Omental fat pad (tissue), 4 donors: ENCODE measurements around the gene FEV. TPM values are rescaled to one million over a fixed set of nuclear protein-coding genes. Genes with fewer than 3 reads are reported as not detected.
A peak's percentile ranks its signal among the peaks of the same experiment; 100 is the strongest.
"Not testable (repeated sequence)": the region's sequence is repeated elsewhere in the genome, so short reads cannot be mapped to it uniquely, and the experiment has no call there.

ENCODE experiments used
- ATAC-seq: fragments of 150-250 bp; one replicate; pipeline ENCODE4 v1.9.1; 2016; ENCODE audit warnings: mild to moderate bottlenecking, moderate library complexity; ENCODE audit not compliant: low FRiP score
- DNase-seq: peaks from one replicate; pipeline ENCODE4 v3.0.0-alpha.2; 2019; ENCODE audit warnings: low spot score
- small RNA-seq: library from RNA; depleted of rRNA; stranded (forward); fragments of <200 nt; gene quantifications from one replicate; pipeline ENCODE3, GENCODE V24; 2016
- total RNA-seq, 4 donors: library from RNA; depleted of rRNA; stranded (reverse); fragments of >200 nt; gene quantifications; one replicate each; pipeline ENCODE4 v1.1.0, GENCODE V29; 2016
- TF ChIP-seq, protein P1 (sequence below), 3 donors: fragments of 450-650 bp; IDR thresholded peaks; one replicate each; pipeline ENCODE4 v1.5.1; 2016 to 2017; ENCODE audit warnings: antibody characterized with exemption in 3 of 3, mild to moderate bottlenecking in 3 of 3, moderate library complexity in 2 of 3

The FEV gene
- total RNA-seq, 4 donors from 2014 or later: not detected

DNA sequence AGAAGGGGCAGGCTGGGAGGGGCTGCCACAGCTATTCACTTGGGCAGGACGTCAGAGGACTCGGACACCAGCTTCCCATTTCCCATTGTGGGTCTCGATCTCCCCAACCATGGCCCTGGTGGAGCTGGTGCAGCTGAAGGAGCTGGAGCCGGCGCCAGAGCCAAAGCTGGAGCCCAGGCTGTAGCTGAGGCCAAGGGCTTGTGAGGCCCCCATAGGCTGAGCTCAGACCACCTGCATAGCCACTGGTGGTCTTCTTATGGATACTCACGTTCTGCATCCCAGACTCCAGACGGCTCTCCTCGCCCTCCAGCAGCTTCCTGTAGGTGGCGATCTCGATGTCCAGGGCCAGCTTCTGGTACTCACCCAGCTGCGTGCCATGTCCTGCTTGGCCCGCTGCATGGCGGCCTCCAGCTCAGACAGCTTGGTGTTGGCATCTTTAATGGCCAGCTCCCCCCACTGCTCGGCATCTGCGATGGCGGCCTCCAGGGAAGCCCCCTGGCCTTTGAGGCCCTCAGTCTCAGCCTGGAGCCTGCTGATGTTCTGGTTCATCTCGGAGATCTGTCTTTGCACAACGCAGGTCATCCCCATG is 31.5 kb downstream of the FEV start:
- ATAC-seq: no peak
- TF ChIP-seq, protein P1, sequence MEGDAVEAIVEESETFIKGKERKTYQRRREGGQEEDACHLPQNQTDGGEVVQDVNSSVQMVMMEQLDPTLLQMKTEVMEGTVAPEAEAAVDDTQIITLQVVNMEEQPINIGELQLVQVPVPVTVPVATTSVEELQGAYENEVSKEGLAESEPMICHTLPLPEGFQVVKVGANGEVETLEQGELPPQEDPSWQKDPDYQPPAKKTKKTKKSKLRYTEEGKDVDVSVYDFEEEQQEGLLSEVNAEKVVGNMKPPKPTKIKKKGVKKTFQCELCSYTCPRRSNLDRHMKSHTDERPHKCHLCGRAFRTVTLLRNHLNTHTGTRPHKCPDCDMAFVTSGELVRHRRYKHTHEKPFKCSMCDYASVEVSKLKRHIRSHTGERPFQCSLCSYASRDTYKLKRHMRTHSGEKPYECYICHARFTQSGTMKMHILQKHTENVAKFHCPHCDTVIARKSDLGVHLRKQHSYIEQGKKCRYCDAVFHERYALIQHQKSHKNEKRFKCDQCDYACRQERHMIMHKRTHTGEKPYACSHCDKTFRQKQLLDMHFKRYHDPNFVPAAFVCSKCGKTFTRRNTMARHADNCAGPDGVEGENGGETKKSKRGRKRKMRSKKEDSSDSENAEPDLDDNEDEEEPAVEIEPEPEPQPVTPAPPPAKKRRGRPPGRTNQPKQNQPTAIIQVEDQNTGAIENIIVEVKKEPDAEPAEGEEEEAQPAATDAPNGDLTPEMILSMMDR (IDR thresholded peaks at IDR 0.05): no peak
- no peak for DNase-seq

GRCh38 chr2:218952160-218952559 is 32.8 kb downstream of the FEV start:
- DNase-seq (no peak), ATAC-seq (no peak)
- TF ChIP-seq, protein P1 (IDR thresholded peaks at IDR 0.05): no peak

- DNase-seq: no peak
- ATAC-seq: no peak
- TF ChIP-seq, protein P1 (IDR thresholded peaks at IDR 0.05): no peak
Observed at GRCh38 chr2:218946621-218947020, 38.4 kb downstream of the FEV start.

DNA sequence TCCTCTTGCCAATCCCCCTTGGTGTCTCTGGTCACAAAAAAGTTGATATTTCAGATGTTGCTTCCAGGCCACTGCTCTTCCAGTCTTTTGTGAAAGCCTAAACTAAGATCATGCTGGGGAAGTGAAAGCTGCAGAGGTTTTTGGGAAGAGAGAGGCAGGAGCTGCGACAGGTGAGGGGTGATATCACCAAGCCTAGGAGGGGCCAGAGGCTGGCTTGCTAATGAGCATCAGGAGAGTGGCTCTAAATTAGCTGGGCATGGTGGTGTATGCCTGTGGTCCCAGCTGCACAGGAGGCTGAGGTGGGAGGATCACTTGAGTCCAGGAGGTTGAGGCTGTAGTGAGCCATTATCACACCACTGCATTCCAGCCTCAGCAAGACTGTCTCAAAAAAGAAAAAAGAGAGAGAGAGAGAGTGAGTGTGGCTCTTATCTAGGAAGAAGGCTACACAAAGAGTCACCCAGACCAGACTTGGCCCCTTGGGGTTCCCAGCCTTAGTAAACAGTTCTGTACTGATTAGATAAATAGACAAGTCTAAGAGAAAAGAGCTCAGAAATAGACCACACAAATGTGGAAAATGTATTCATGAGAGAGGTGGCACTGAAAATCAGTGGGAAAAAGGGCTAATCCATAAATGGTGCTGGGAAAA is 40.1 kb downstream of the FEV start:
- ATAC-seq (no peak), DNase-seq (no peak)

GRCh38 chr2:218931751-218932150 is 53.2 kb downstream of the FEV start:
- not testable (repeated sequence) for ATAC-seq, DNase-seq

More for the DNA sequence above, 40.1 kb downstream of the FEV start:
- TF ChIP-seq, protein P1 (IDR thresholded peaks at IDR 0.05): no peak

Small RNA genes lying within 50 kb of the gene (small RNA-seq; reads per million reads assigned to genes)
- gene MIR375: 8.5 reads per million, percentile 86 among the genes with 10 or more reads in this experiment

Other genes with a start within 250 kb of the FEV start
- gene CYP27A1, start 203.0 kb downstream of the FEV start, total RNA-seq: 10 to 100 TPM; 22.6 to 89.0 (median 35.9) TPM
- not detected for gene PRKAG3, start 153.4 kb downstream of the FEV start, total RNA-seq
- gene WNT6, start 125.4 kb downstream of the FEV start, total RNA-seq: 1 to 10 TPM in 2 of 4 donors, under 1 TPM in 2; 0.19 to 2.7 (median 0.62) TPM
- 1 to 10 TPM in 1 of 4 donors, under 1 TPM in 1, not detected in 2; 0.36 to 2.3 TPM for gene WNT10A, start 104.3 kb downstream of the FEV start, total RNA-seq
- not detected for gene CDK5R2, start 25.5 kb downstream of the FEV start, total RNA-seq
- not detected for gene CRYBA2, start 8.2 kb upstream of the FEV start, total RNA-seq
- under 1 TPM in 1 of 4 donors, not detected in 3; 0.19 TPM for gene CFAP65, start 56.3 kb upstream of the FEV start, total RNA-seq
- under 1 TPM in 1 of 4 donors, not detected in 3; 0.48 TPM for gene IHH, start 75.7 kb upstream of the FEV start, total RNA-seq
- gene NHEJ1, start 175.6 kb upstream of the FEV start, total RNA-seq: 10 to 100 TPM; 13.8 to 23.2 (median 17.5) TPM
- gene SLC23A3, start 184.8 kb upstream of the FEV start, total RNA-seq: 1 to 10 TPM; 1.0 to 2.7 (median 1.2) TPM
- gene CNPPD1, start 191.7 kb upstream of the FEV start, total RNA-seq: 10 to 100 TPM; 37.0 to 77.2 (median 43.0) TPM
- gene RETREG2, start 193.1 kb upstream of the FEV start, total RNA-seq: 10 to 100 TPM; 48.5 to 73.9 (median 57.7) TPM
- 10 to 100 TPM; 25.1 to 57.1 (median 40.1) TPM for gene ZFAND2B, start 221.6 kb upstream of the FEV start, total RNA-seq
- gene ABCB6, start 233.8 kb upstream of the FEV start, total RNA-seq: 10 to 100 TPM; 24.1 to 35.6 (median 28.8) TPM
- gene ATG9A, start 244.5 kb upstream of the FEV start, total RNA-seq: 10 to 100 TPM; 24.4 to 52.2 (median 38.6) TPM
- gene ANKZF1, start 244.6 kb upstream of the FEV start, total RNA-seq: 10 to 100 TPM; 13.5 to 77.4 (median 22.7) TPM